Measurements from ENCODE around the gene METTL8. TPM values are rescaled to one million over a fixed set of nuclear protein-coding genes. Genes with fewer than 3 reads are reported as not detected.
A peak's percentile ranks its signal among the peaks of the same experiment; 100 is the strongest.

METTL8 gene
- total and polyA plus RNA-seq, 2 of the 13 experiments (the other 11 are each of a cell fraction or from before 2014, with no cell fraction given), result 18.6 to 68.2 TPM

DNA sequence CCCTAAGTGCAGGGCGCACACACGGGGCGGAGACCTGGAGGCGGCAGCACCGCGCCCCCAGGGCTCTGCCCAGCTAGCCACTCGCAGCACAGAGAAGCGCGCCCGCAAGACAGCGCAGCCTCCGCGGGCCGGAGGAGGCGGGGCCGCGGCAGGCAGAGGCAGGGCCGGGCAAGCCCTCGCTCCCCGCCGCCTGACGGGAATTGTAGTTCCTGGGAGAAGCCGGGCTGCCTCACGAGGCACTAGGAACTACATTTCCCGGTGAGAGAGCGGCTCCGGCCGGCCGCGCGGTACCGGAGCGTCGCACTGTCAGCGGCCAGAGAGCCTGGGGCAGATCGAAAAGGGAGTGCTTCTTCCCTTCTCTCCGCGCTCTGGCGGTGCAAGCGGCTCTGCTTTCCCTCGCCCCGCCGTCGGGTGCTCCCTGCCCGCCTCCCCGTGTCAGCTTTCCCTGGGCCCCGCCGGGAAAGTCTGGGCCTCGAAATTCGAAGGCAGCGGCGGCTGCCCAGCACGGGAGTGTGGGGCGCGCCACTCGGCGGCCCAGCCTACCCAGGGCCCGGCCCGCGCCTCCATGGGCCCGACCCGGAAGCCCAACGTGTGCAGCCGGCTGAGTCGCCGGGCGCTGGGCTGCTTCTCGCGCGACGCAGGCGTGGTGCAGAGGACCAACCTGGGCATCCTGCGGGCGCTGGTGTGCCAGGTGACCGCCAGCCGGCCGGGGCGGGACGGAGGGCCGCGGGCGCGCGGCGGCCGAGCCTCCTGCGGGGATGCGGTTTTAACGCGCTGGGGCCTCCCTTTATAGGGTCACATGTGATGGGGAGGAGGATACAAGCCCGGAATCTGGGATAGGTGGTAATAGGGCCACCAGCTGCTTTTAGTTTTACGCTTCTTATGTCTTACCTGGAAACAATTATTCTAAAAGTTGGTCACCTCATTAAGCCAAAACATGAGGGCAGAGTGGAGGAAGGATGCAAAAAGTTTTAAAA is 511 bp upstream of the METTL8 start, which contains the start of gene DCAF17 (continued):
- no peak for TF ChIP-seq ZNF646 (CRISPR knock-in tag; IDR thresholded peaks at IDR 0.05)
- no peak for TF ChIP-seq ZNF558 (CRISPR knock-in tag; IDR thresholded peaks at IDR 0.05; ENCODE audit: borderline replicate concordance)
- TF ChIP-seq ZC3H4 (CRISPR knock-in tag; IDR thresholded peaks at IDR 0.05; ENCODE audit: borderline replicate concordance), result no peak; the same call in 1 of the 2 replicates
- TF ChIP-seq PRDM10 (CRISPR knock-in tag; IDR thresholded peaks at IDR 0.05; ENCODE audit: low read depth), result peak; percentile 16; the same call in 1 of the 2 replicates
- peak; percentile 51 for TF ChIP-seq TBL1XR1 (IDR thresholded peaks at IDR 0.05; ENCODE audit: borderline replicate concordance, low read length, partially characterized antibody)
- TF ChIP-seq NFIC (IDR thresholded peaks at IDR 0.05; ENCODE audit: low read length), result no peak
- TF ChIP-seq SUZ12 (IDR thresholded peaks at IDR 0.05; ENCODE audit: low read depth, low read length), result peak; percentile 75
- no peak for TF ChIP-seq U2AF2 (IDR thresholded peaks at IDR 0.05; ENCODE audit: low read depth, low read length)
- TF ChIP-seq ZNF34 (CRISPR knock-in tag; IDR thresholded peaks at IDR 0.05; ENCODE audit: borderline replicate concordance), result no peak
- peak; percentile 95 for TF ChIP-seq ZSCAN31 (CRISPR knock-in tag; IDR thresholded peaks at IDR 0.05; ENCODE audit: low read depth)
- TF ChIP-seq SPEN (CRISPR knock-in tag; IDR thresholded peaks at IDR 0.05; ENCODE audit: low read depth), result peak; percentile 82
- TF ChIP-seq ISX (CRISPR knock-in tag; conservative IDR thresholded peaks at IDR 0.05), result peak; percentile 97

Measured in HepG2 (cell line).